GM19025 (cell line): ENCODE measurements around the gene CHST10.
A peak's percentile ranks its signal among the peaks of the same experiment; 100 is the strongest.
"Not testable (repeated sequence)": the region's sequence is repeated elsewhere in the genome, so short reads cannot be mapped to it uniquely, and the experiment has no call there.

Source experiments
- ATAC-seq: cut with Tn5 transposase; IDR thresholded peaks from one replicate; pipeline ENCODE4 v1.9.1; 2021; ENCODE audit warnings: mild to moderate bottlenecking, low read depth, moderate library complexity; ENCODE audit not compliant: unreplicated experiment

CHST10 gene, protein sequence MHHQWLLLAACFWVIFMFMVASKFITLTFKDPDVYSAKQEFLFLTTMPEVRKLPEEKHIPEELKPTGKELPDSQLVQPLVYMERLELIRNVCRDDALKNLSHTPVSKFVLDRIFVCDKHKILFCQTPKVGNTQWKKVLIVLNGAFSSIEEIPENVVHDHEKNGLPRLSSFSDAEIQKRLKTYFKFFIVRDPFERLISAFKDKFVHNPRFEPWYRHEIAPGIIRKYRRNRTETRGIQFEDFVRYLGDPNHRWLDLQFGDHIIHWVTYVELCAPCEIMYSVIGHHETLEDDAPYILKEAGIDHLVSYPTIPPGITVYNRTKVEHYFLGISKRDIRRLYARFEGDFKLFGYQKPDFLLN

GRCh38 chr2:100416935-100417710 is at the start of gene CHST10:
TSS of gene CHST10 (minus strand) at chr2:100417668. CDS start at chr2:100406675, 10,993 bp downstream.
- peak; percentile 82 for ATAC-seq

GRCh38 chr2:100460904-100461530 is 43.5 kb upstream of the CHST10 start:
- no peak for ATAC-seq

DNA sequence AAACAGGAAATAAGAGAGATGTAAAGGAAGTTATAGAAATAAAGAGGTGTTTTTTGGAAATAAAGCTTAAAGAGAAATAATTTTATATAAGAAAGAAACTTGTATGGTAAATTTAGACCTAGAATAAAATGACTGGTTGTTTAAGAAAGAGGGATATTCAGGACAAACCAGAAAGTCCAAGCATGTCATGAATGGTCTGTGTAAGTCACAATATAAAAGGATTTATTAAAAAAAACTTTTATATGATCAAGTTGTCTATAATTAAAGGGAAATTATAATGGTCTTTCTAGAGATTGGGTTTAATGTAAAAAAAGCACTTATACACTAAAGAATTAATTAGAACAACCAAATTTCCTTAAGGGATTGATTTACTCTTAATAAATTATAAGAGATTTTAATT is 38.9 kb upstream of the CHST10 start:
- ATAC-seq: not testable (repeated sequence)

DNA sequence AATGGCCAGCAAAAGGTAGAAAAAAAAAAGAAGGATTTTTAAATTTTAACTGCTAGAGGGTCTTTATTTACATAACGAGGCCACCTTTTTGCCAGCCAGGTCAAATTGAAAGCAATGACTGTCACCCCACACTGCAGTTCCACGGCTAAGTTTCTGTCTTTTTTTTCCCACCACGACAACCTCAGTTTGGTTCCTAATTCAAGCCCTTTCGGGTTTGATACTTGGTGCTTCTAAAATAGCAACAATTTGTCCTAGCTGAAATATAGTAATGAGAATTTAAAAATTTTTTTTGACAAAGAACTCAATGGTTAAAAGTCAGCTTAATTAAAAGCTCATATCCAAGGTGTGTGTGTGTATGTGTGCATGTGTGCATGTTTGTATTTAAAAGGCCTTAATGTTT is 36.4 kb upstream of the CHST10 start:
- no peak for ATAC-seq

DNA sequence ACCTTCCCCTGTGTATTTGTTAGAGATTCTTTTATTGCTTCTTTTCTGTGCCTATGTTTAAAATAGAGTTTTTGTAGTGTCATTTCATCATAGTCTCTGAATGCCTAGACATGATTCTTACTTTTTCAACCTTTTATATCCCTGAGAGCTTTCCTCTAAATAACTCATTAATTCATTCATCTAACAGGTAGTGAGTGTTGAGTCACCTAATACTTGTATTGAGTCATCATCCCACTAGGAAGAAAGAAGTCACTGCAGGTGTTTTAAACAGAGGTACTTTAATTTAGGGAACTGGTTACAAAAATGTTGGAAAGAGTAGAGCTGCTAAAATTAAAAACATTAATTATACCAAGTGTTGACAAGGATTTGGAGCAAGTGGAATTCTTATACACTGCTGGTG is 34.3 kb upstream of the CHST10 start:
- ATAC-seq: no peak

DNA sequence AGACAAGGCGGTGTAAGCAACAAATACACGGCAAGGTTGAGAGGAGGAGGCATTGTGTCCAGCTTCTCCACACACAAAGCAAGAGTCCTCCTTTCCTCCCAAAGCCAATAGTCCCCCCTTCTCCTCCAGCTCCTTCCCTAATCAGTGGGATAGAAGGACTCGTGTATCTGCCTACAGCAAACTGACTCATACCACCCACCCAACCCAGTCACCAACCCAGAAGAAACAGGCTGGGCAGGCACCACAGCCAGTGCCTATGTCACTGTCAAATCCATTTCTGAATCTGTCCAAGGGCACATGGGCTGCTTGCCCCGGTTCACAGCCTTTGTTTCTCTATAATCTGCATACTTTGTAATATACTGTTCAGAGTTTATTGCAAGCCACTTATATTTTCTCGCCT is 33.6 kb upstream of the CHST10 start:
- no peak for ATAC-seq

- ATAC-seq: no peak
Observed at GRCh38 chr2:100446696-100447095, 29.2 kb upstream of the CHST10 start.

- no peak for ATAC-seq
Observed at GRCh38 chr2:100437751-100438150, 20.3 kb upstream of the CHST10 start.

GRCh38 chr2:100429726-100430125 is 12.3 kb upstream of the CHST10 start:
- no peak for ATAC-seq

GRCh38 chr2:100427627-100428258 is 10.3 kb upstream of the CHST10 start:
- ATAC-seq: no peak

DNA sequence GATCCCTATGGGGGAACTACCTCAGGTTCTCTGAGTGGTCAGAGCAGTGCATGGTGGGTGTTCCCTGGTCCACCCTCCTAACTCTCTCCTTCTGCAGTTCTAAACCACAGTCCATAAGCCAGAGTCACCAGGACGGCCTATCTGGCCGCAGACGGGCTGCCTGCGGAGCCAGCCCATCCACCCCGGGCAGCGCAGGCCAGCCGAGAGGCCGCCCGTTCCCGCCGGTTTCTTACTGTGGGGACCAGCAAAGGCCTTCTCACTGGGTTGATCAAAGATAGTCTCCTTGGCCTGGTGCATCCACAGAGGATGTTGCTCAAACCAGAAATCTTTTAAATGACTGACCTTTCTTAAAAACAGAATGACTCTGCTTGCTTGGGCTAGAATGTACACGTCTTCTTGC is 9.6 kb upstream of the CHST10 start:
- no peak for ATAC-seq

GRCh38 chr2:100426384-100426720 is 8.9 kb upstream of the CHST10 start:
- ATAC-seq: no peak

- no peak for ATAC-seq
Observed at GRCh38 chr2:100425573-100426383, 8.3 kb upstream of the CHST10 start.

GRCh38 chr2:100425107-100425506 is 7.6 kb upstream of the CHST10 start:
- no peak for ATAC-seq

DNA sequence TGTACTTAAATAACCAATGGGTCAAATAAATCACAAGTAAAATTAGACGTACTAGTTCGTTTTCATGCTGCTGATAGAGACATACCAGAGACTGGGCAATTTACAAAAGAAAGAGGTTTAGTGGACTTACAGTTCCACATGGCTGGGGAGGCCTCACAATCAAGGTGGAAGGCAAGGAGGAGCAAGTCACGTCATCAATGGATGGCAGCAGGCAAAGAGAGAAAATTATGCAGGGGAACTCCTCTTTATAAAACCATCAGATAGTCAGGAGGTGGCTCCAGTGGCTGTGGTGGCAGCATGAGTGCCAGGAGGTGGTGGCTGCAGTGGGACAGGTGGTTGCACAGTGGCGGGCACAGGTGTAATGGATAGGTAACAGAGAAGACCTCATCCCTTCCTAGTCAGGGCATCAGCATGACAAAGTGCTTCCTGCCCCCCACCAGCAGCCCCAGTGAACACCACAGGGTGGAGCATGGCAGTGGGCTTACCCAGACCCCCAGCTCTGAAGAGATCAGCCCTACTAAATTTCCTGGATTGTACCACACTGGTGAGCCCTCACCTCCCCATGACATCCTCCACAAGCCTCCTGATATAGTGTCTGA is 6.9 kb upstream of the CHST10 start:
- no peak for ATAC-seq

DNA sequence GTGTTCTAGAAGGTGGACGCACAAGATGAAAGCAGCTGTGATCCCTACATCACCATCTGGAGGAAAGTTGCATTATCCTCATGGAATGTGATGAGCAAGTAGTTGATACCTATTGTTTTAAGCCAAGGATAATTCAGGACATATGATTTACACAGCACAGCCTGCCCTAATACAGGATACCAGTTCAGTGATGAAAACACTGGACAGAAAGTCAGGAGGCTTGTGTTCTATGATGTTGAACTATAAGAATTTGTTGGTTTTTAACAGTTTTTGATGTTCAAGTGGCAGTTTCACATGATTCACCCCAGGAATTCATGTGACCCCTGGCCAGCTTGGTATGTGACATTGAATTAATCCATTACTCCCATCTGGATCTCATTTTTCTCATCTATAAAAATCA is 6.2 kb upstream of the CHST10 start:
- ATAC-seq: no peak

DNA sequence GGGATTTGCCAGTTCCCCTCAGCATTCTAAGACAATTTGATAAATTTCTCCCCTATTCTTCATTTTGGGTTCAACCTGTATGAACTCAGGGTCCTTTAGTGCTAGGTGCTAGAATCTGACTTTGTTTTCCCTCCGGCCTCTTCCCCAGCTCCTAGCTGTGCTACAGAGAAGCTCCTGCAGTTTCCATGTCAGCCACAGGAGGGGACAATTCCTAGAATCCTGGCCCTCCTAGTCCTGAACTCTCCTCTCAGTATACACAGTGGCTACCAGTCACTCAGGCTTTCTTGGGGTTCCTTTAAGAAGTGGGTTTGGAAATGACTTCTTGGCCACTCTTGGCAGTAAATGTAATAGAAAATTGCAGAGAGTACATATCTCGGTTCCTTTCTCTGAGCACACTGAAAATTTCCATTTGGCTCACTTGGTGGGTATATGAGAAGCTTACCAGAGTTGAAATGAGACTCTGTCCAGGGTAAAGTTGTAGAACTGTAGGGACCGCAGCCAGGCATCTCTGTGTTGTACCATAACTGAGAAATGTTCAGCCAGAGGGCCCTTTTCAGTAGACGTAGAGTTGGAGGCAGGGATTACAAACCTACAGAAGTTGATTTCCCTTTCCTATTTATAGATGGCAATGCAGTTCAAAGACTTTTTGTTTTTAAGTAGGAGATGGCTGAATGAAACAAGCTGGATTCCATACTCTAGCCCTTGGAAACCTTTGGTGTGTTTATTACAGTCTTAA is 5.0 kb upstream of the CHST10 start:
- ATAC-seq: no peak

DNA sequence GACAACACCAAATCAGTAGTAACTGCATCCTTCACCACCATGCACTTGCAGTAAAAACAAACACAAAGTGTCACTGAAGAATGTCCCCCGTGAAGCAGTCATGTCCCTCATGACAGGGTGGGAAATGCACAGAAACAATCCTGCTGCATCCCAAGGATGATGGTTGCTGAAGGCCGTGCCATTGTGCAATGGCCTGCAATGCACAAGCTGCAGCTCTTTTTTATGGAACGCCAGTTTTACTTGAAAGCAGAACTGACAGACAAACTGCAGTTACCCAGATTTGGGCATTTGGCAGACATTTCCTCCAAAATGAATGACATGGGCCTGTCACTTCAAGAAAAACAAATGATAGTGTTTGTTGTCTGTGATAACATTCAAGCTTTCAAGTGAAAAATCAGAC is 2.4 kb upstream of the CHST10 start:
- no peak for ATAC-seq

DNA sequence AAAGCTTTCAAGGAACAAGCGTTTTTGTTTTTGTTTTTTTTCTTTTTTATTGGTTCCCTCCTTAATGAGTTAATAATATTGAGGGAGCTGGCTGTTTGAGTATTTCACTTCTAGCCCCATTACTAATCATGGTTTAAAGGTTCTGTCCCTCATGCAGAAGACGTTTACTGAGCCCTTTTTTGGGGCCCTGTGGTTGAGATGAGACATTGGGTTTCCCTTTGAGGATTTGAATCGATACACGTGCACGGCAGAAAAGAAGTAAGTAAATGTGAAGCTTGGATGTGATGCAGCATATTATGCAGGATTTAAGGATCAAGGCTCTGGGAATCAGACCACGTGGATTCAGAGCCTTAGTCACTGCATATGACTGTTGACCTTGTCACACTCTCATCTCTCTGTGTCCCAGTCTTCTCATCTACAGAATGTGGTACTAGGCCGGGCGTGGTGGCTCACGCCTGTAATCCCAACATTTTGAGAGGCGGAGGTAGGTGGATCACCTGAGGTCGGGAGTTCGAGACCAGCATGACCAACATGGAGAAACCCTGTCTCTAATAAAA is 1.0 kb upstream of the CHST10 start:
- ATAC-seq: no peak
